ENCODE data around the gene MAGI1. TPM values are rescaled to one million over a fixed set of nuclear protein-coding genes. Genes with fewer than 3 reads are reported as not detected.

The MAGI1 gene
- total RNA-seq, 3 donors from 2014 or later (not counting 1 experiment from before 2014, with no cell fraction given), result not detected

GRCh38 chr3:65597226-65597951 is 441.3 kb downstream of the MAGI1 start:
- H3K9me3 Mint-ChIP-seq, result peaks cover 2 to 3% of the 10 kb centered on the region in 2 donors
- H3K27me3 Mint-ChIP-seq (ENCODE audit: low read depth in 2 of 2), result peaks cover 9% of the 10 kb centered on the region in 2 donors
- no peak overlapping the region for H3K27ac Mint-ChIP-seq
- H3K4me1 Mint-ChIP-seq, result no peaks in the 10 kb centered on the region
- no peaks in the 10 kb centered on the region for H3K36me3 Mint-ChIP-seq
- H3K27ac ChIP-seq (ENCODE audit: low read length), result no peak overlapping the region
- H3K4me1 ChIP-seq (ENCODE audit: control insufficient read depth, insufficient read depth, low read length), result no peaks in the 10 kb centered on the region
- no peak for DNase-seq
- H3K4me3 Mint-ChIP-seq, result no peak overlapping the region
- 9% methylated on average over 33 of the region's 34 CpGs for WGBS (ENCODE audit: insufficient coverage)
- intact Hi-C loops (cut with micrococcal nuclease), result no loop called here
- ATAC-seq, result no peak
- H3K27me3 ChIP-seq (ENCODE audit: control insufficient read depth, insufficient read depth, low read length), result peaks cover 3% of the 10 kb centered on the region
- no peaks in the 10 kb centered on the region for H3K36me3 ChIP-seq (ENCODE audit: control insufficient read depth, insufficient read depth, low read length)
- no peak overlapping the region for H3K4me3 ChIP-seq (ENCODE audit: low read length)
- TF ChIP-seq, protein P1, sequence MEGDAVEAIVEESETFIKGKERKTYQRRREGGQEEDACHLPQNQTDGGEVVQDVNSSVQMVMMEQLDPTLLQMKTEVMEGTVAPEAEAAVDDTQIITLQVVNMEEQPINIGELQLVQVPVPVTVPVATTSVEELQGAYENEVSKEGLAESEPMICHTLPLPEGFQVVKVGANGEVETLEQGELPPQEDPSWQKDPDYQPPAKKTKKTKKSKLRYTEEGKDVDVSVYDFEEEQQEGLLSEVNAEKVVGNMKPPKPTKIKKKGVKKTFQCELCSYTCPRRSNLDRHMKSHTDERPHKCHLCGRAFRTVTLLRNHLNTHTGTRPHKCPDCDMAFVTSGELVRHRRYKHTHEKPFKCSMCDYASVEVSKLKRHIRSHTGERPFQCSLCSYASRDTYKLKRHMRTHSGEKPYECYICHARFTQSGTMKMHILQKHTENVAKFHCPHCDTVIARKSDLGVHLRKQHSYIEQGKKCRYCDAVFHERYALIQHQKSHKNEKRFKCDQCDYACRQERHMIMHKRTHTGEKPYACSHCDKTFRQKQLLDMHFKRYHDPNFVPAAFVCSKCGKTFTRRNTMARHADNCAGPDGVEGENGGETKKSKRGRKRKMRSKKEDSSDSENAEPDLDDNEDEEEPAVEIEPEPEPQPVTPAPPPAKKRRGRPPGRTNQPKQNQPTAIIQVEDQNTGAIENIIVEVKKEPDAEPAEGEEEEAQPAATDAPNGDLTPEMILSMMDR (IDR thresholded peaks at IDR 0.05), result no peak
- peaks cover 5% of the 10 kb centered on the region for H3K9me3 ChIP-seq (ENCODE audit: control insufficient read depth, insufficient read depth, low read length)

- peaks cover 9% of the 10 kb centered on the region in 2 donors for H3K27me3 Mint-ChIP-seq (ENCODE audit: low read depth in 2 of 2)
- peaks cover 2 to 6% of the 10 kb centered on the region in 2 donors for H3K9me3 Mint-ChIP-seq
- no peaks in the 10 kb centered on the region for H3K4me1 Mint-ChIP-seq
- peaks cover 5% of the 10 kb centered on the region for H3K9me3 ChIP-seq (ENCODE audit: control insufficient read depth, insufficient read depth, low read length)
- no peak overlapping the region for H3K4me3 ChIP-seq (ENCODE audit: low read length)
- H3K36me3 ChIP-seq (ENCODE audit: control insufficient read depth, insufficient read depth, low read length), result no peaks in the 10 kb centered on the region
- DNase-seq, result no peak
- no peak for ATAC-seq
- no peaks in the 10 kb centered on the region for H3K36me3 Mint-ChIP-seq
- no peak overlapping the region for H3K27ac ChIP-seq (ENCODE audit: low read length)
- peaks cover 3% of the 10 kb centered on the region for H3K27me3 ChIP-seq (ENCODE audit: control insufficient read depth, insufficient read depth, low read length)
- no peaks in the 10 kb centered on the region for H3K4me1 ChIP-seq (ENCODE audit: control insufficient read depth, insufficient read depth, low read length)
- H3K4me3 Mint-ChIP-seq, result no peak overlapping the region
- H3K27ac Mint-ChIP-seq, result no peak overlapping the region
- intact Hi-C loops (cut with micrococcal nuclease), result no loop called here
- 11% methylated on average over 13 of the region's 13 CpGs for WGBS (ENCODE audit: insufficient coverage)
- TF ChIP-seq, protein P1 (IDR thresholded peaks at IDR 0.05), result no peak
Observed at GRCh38 chr3:65596571-65597225, 442.0 kb downstream of the MAGI1 start.

- no peak overlapping the region for H3K4me3 Mint-ChIP-seq
- H3K36me3 ChIP-seq (ENCODE audit: control insufficient read depth, insufficient read depth, low read length), result no peaks in the 10 kb centered on the region
- H3K4me1 ChIP-seq (ENCODE audit: control insufficient read depth, insufficient read depth, low read length), result no peaks in the 10 kb centered on the region
- no peaks in the 10 kb centered on the region for H3K4me1 Mint-ChIP-seq
- intact Hi-C loops (cut with micrococcal nuclease), result no loop called here
- H3K9me3 Mint-ChIP-seq, result peaks cover 6 to 8% of the 10 kb centered on the region in 2 donors
- TF ChIP-seq, protein P1 (IDR thresholded peaks at IDR 0.05), result no peak
- DNase-seq (no peak), ATAC-seq (no peak)
- no peak overlapping the region for H3K27ac ChIP-seq (ENCODE audit: low read length)
- no peaks in the 10 kb centered on the region for H3K36me3 Mint-ChIP-seq
- 56% methylated on average over 4 of the region's 5 CpGs for WGBS (ENCODE audit: insufficient coverage)
- peaks cover 5% of the 10 kb centered on the region for H3K9me3 ChIP-seq (ENCODE audit: control insufficient read depth, insufficient read depth, low read length)
- H3K27me3 Mint-ChIP-seq (ENCODE audit: low read depth in 2 of 2), result peaks cover 9% of the 10 kb centered on the region in 2 donors
- no peak overlapping the region for H3K27ac Mint-ChIP-seq
- H3K27me3 ChIP-seq (ENCODE audit: control insufficient read depth, insufficient read depth, low read length), result peaks cover 3% of the 10 kb centered on the region
- no peak overlapping the region for H3K4me3 ChIP-seq (ENCODE audit: low read length)
Observed at GRCh38 chr3:65596029-65596300, 442.8 kb downstream of the MAGI1 start.

Measured in natural killer cell (primary cell).